ENCODE measurements around the gene SMC4.
A peak's percentile ranks its signal among the peaks of the same experiment; 100 is the strongest.

The SMC4 gene

GRCh38 chr3:160395297-160395696, 4.2 kb upstream of the SMC4 start:
- no peak for DNase-seq

- DNase-seq, result no peak
These were observed 678 bp upstream of the SMC4 start for GRCh38 chr3:160398820-160399124.

GRCh38 chr3:160400030-160400701, 716 bp downstream of the SMC4 start:
- DNase-seq, result no peak

- DNase-seq, result no peak
These were observed 1.3 kb downstream of the SMC4 start for GRCh38 chr3:160400702-160401150.

GRCh38 chr3:160401291-160402095, 2.0 kb downstream of the SMC4 start:
- peak; percentile 30 for DNase-seq

- no peak for DNase-seq
These were observed 3.0 kb downstream of the SMC4 start for GRCh38 chr3:160402221-160403027.

GRCh38 chr3:160403028-160403545, 3.6 kb downstream of the SMC4 start:
- peak; percentile 23 for DNase-seq

- no peak for DNase-seq
These were observed 4.5 kb downstream of the SMC4 start for GRCh38 chr3:160403796-160404470.

GRCh38 chr3:160409812-160410610, 10.6 kb downstream of the SMC4 start:
- DNase-seq, result no peak

GRCh38 chr3:160412477-160412876, 13.0 kb downstream of the SMC4 start:
- no peak for DNase-seq

- DNase-seq, result peak; percentile 78
These were observed 14.3 kb downstream of the SMC4 start for GRCh38 chr3:160413613-160414248.

GRCh38 chr3:160417311-160417710, 17.9 kb downstream of the SMC4 start:
- DNase-seq, result no peak

GRCh38 chr3:160427832-160428424, 28.5 kb downstream of the SMC4 start:
- DNase-seq, result no peak

- no peak for DNase-seq
These were observed 34.6 kb downstream of the SMC4 start for GRCh38 chr3:160434071-160434470.

GRCh38 chr3:160435095-160435494, 35.6 kb downstream of the SMC4 start:
- DNase-seq, result no peak

GRCh38 chr3:160435747-160436146, 36.3 kb downstream of the SMC4 start:
- no peak for DNase-seq

- DNase-seq, result no peak
These were observed 37.6 kb downstream of the SMC4 start for GRCh38 chr3:160437083-160437455.

GRCh38 chr3:160440687-160441086, 41.2 kb downstream of the SMC4 start:
- DNase-seq, result no peak

- DNase-seq, result no peak
These were observed 45.0 kb downstream of the SMC4 start for GRCh38 chr3:160444411-160444810.

- DNase-seq, result no peak
These were observed 46.4 kb downstream of the SMC4 start for GRCh38 chr3:160445854-160446253.

GRCh38 chr3:160446522-160447056, 47.1 kb downstream of the SMC4 start:
- DNase-seq, result no peak

Data from NCI-H1694 treated with DMSO at 0.1 percent for 48 hours (cell line).